NOMO-1 treated with dmso at 0.1 percent for 144 hours (cell line): ENCODE data around the gene NFE2L3.
"Not testable (repeated sequence)": the region's sequence is repeated elsewhere in the genome, so short reads cannot be mapped to it uniquely, and the experiment has no call there.

ENCODE experiments used
- DNase-seq: peaks from one replicate; lab custom pipeline; 2025; ENCODE audit not compliant: unreplicated experiment; lab: John Stamatoyannopoulos, UW

The NFE2L3 gene

DNA sequence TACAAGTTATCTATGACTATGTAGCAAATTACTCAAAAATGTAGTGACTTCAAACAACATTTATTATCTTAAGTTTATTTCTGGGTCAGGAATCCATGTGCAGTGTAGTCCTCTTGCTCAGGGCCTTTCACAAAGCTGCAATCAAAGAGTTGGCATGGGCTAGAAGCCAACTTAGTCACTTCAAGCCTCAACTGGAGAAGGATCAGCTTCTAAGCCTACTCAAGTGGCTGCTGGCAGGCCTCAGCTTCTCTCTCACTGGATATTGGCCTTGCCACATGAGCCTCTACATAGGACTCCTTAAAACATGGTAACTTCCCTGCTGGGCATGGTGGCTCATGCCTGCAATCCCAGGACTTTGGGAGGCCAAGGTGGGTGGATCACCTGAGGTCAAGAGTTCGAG is 5.0 kb upstream of the NFE2L3 start:
- no peak for DNase-seq

DNA sequence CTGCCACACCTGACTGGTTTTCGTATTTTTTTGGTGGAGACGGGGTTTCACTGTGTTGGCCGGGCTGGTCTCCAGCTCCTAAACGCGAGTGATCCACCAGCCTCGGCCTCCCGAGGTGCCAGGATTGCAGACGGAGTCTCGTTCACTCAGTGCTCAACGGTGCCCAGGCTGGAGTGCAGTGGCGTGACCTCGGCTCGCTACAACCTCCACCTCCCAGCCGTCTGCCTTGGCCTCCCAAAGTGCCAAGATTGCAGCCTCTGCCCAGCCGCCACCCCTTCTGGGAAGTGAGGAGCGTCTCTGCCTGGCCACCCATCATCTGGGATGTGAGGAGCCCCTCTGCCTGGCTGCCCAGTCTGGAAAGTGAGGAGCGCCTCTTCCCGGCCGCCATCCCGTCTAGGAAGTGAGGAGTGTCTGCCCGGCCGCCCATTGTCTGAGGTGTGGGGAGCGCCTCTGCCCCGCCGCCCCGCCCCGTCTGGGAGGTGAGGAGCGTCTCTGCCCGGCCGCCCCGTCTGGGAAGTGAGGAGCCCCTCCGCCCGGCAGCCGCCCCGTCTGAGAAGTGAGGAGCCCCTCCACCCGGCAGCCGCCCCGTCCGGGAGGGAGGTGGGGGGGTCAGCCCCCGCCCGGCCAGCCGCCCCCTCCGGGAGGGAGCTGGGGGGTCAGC is 4.2 kb upstream of the NFE2L3 start:
- not testable (repeated sequence) for DNase-seq

DNA sequence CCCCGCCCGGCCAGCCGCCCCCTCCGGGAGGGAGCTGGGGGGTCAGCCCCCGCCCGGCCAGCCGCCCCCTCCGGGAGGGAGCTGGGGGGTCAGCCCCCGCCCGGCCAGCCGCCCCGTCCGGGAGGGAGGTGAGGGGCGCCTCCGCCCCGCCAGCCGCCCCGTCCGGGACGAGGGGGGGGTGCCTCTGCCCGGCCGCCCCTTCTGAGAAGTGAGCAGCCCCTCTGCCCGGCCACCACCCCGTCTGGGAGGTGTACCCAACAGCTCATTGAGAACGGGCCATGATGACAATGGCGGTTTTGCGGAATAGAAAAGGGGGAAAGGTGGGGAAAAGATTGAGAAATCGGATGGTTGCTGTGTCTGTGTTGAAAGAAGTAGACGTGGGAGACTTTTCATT is 3.7 kb upstream of the NFE2L3 start:
- not testable (repeated sequence) for DNase-seq

DNA sequence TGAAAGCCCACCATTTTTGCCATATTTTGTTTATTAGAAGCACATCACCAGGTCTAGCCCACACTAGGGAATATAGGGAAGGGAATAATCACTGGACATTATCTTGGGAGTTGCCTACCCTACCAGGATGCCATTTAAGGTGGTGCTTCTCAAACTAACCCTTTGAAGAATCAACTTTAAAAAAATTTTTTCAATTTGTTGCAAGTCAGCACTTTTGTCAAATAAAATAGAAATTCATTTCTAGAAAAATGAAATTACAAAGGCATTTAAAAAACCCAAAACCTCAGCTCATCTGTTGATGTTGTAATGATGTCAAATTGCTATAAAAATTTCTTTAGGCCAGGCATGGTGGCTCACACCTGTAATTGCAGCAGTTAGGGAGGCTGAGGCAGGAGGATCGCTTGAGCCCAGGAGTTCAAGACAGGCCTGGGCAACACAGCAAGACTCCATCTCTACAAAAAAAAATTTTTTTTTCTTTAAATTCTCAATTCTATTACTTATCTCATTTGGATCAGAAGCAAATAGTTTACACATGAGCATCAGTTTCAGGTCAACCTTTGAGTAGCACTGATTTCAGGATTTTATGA is 2.5 kb upstream of the NFE2L3 start:
- DNase-seq: no peak

DNA sequence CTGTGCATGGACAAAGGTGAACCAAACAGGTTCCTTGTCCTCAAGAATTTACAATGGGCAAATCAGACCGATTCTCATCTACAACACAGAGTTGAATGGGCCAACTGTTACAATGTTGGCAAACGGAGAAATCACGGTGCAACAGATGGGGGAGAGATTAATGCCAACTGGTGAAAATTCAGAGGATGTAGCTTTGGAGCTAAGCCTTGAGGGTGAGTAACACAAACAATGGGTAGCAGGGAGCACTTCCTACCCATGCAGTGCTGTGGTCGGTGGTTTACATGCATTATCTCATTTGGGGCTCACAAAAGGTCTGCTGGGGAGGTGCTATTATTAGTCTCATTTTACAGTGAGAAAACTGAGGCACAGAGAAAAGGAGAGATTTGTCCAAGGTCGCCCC is 902 bp upstream of the NFE2L3 start:
- DNase-seq: no peak

DNA sequence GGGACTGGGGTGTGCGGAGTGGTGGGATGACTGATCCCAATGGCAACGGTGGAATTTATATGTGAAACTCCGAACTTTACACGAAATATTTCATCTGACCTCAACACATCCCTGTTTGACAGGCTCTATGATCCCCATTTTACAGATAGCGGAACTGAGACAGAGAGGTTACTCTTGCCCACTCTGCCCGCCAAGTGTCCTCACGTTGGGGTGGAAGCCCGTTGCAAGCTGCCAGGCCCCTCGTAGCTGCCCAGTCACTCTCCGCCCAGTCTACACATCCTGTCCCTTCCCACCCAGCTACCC is 397 bp upstream of the NFE2L3 start:
- DNase-seq: no peak

DNA sequence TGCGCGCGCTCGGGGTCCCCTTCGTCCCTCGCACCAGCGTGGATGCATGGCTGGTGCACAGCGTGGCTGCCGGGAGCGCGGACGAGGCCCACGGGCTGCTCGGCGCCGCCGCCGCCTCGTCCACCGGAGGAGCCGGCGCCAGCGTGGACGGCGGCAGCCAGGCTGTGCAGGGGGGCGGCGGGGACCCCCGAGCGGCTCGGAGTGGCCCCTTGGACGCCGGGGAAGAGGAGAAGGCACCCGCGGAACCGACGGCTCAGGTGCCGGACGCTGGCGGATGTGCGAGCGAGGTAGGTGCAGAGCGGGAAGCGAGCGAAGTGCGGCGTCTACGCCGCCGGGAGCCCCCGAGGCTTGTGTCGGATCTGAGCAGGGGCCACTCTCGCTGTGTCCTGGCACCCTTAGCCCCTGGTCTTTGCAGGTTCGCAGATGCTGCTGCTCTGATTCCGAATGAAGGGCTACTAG is 813 bp downstream of the NFE2L3 start:
- not testable (repeated sequence) for DNase-seq

DNA sequence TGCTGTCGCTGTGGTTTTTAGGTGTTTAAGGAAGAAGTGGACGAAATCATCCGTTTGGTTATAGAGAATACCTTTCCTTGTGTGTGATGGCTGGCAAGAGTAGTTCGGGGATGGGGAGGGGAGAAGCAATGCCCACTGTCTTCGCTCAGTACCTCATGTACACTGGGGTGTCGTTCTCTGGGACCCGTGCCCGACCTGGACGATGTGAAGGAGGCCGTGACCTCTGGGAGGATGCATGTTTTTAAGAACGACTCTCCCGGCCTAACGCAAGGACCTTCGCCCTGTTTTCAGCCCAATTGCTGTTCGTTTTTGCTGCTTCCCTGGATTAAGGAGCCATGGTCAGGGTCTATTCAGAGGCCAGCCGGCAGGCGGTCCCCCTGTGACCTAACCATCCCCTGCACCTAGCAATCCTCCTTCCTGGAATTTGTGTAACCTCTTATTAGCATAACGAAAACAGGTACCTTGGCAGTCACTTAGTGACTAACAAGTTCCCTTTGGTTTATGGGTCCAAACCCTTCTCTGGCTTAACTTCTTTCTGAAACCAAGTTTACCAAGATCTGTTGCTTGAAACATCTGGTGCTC is 1.3 kb downstream of the NFE2L3 start:
- DNase-seq: no peak

DNA sequence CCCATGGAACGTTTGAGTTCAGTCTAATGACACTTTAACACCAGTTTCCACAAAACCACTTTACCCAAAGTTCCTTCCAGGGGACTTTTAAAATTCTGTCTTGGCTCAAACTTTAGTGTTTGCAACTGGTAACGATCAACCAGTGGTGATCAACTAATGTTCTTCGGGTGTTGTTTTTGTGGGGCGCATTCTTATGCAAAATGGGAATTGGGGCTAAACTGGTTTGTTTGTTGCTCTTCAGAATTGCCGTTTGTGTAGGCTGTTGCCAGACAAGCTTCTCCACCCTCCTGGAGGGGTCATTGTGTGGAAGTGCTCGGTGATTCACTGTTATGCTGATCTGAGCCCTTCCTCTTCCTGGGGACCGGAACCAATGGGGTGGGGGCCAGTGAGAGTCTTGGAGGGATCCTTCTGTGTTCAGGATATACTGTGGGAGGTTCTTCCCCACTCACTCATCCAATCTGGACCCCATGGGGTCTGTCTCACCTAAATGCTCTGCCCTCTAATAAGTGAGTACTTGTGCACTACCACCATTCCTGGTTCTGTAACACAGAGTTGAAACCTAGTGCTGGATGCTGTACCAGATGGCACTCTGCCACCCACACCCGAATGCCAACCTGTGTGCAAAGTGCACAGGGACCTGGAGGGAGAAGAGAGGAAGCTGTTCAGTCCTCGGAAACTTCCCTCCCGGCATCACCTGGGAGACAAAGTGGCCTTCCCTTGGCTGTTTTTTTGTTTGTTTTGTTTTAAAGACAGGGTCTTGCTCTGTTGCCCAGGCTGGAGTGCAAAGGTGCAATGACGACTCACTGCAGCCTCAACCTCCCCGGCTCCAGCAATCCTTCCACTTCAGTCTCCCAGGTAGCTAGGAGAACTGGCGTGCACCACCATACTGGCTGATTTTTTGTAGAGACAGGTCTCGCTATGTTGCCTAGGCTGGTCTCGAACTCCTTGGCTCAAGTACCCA is 2.1 kb downstream of the NFE2L3 start:
- DNase-seq: no peak

DNA sequence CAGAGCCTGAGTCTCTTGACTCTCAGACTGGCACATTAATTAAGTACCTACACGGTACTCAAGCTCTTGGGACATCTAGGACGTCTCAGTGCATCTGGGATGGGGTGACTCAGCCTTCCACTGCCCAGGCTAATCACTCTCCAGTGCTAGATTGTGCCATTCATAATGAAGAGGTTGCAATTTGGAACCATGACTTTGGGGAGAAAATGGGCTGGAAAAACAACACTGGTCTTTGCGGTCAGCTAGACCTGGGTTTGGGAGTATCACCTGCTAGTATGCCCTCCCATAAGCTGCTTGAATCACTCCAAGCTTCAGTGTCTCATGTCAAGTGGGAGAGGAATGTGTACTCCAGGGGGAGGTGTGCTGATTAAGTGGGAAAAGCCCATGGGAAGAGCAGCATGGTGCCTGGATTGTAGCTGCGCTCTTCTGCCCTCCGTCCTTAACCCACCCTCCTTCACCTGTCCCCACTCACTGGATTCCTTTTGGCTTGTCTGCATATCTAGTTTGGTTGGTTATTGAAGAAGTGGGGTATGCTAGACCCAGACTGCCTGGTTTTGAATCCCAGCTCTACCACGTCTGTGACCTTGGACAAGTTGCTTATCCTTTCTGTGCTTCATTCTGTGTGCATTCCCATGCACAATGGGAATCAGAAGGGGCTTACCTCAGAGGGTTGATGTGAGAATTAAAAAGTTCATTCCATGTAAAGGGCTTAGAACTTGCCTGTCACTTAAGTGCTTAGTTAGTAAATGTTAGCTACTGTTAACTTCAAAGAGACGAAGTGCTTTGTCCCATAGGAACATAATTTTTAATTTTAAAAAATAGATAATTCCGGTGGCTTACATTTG is 3.8 kb downstream of the NFE2L3 start:
- no peak for DNase-seq

DNA sequence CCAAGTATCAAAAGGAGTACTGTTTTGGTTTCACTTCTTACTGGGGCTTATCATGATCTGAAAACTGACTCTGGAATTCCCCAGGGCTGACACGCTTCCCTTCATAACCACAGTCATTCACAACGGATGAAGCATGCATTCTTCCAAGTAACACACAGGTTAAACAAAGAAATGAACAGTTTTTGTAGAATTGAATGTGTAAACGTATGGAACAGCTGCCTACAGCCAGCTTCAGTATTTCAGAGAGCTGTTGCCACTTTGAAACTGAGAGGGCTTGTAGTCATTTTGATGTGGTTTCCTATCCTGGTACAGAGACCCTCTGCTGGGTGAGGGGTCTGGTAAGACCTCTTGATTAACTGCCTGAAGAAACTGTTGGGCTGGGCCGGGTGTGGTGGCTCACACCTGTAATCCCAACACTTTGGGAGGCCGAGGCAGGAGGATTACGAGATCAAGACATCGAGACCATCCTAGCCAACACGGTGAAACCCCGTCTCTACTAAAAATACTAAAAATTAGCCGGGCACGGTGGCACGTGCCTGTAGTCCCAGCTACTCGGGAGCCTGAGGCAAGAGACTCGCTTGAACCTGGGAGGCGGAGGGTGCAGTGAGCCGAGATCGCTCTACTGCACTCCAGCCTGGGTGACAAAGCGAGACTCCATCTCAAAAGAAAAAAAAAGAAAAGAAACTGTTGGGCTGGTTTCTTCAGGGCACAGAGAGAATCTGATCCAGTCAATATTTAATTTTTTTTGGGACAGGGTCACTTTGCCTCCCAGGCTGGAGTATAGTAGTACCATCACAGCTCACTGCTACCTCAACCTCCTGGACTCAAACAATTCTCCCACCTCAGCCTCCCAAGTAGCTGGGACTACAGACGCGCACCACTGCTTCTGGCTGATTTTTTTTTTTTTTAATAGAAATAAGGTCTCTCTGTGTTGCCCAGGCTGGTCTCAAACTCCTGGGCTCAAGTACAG is 4.7 kb downstream of the NFE2L3 start:
- DNase-seq: no peak

DNA sequence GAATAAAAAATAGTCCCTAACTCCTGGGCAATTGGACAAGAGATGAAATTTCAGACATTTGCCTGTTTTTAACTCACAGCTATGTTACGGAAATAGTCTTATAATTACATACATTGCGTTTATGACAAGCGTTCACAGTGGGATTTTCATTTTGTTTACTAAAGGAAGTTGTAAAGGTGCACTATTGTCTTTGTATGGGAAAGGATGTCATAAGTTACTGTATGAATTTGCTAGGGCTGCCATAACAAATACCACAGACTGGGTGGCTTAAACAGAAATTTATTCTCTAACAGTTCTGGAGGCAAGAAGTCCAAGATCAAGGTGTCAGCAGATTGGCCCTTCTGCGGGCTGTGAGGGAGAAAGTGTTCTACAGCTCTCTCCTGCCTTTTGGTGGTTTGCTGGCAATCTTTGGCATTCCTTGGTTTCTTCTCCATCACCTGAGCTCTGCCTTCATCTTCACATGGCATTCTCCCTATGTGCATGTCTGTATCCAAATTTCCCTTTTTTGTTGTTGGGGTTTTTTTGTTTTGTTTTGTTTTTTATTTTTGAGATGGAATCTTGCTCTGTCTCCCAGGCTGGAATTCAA is 5.6 kb downstream of the NFE2L3 start:
- DNase-seq: no peak

DNA sequence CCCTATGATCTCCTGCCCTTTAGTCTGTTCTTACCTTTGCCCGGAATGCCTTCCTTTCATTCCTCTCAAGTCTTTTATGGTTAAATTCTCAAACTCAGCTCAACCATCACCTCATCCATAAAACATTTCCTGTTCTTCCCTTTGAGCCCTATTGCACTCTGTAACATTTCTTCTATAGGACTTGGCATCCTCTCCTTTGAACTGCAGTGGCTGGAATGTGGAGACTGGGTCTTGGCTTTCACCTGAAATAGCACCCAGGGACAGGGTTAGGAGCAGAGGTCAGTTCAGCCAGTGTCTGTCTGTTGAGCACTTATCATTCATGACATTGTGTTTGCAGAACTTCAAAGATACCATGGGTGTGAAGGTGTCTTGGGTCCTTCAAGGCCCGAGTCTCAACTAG is 7.2 kb downstream of the NFE2L3 start:
- DNase-seq: no peak

DNA sequence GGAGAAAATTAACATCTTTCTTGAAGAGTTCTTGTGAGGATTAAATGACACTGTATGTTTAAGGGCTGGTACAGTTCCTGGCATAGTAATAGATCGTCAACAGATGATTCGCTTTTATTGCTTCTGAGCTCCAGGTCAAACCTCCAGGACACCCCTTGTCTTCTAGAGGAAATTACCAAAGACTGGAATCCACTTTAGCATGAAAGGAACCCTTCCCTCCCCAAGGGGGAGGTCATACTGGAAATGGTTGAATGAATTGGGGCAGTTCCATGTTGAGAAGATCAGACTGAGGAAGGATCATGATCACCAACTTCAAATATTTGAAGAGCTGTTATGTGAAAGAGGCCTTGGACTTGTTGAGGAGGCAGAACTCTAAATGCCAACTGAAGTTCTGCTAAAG is 8.9 kb downstream of the NFE2L3 start:
- DNase-seq: no peak

DNA sequence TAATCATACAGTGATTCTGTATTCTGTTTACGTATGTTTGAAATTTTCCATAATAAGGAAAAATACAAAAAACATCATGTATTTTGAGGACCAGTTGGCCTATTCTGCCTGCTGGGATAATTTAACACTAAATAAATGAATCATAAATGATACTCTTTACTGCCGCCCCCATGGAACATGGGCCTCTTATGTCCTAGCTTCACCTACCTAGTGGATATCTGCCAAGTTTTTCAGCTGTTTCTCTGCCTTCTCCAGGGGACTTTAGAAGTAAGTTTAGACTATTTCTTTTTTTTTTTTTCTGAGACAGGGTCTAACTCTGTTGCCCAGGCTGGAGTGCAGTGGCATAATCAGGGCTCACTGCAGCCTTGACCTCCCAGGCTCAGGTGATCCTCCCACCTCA is 10.4 kb downstream of the NFE2L3 start:
- DNase-seq: no peak

DNA sequence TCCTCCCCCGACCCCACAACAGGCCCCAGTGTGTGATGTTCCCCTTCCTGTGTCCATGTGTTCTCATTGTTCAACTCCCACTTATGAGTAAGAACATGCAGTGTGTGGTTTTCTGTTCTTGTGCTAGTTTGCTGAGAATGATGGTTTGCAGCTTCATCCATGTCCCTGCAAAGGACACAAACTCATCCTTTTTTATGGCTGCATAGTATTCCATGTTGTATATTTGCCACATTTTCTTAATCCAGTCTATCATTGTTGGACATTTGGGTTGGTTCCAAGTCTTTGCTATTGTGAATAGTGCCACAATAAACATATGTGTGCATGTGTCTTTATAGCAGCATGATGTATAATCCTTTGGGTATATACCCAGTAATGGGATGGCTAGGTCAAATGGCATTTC is 11.8 kb downstream of the NFE2L3 start:
- not testable (repeated sequence) for DNase-seq

DNA sequence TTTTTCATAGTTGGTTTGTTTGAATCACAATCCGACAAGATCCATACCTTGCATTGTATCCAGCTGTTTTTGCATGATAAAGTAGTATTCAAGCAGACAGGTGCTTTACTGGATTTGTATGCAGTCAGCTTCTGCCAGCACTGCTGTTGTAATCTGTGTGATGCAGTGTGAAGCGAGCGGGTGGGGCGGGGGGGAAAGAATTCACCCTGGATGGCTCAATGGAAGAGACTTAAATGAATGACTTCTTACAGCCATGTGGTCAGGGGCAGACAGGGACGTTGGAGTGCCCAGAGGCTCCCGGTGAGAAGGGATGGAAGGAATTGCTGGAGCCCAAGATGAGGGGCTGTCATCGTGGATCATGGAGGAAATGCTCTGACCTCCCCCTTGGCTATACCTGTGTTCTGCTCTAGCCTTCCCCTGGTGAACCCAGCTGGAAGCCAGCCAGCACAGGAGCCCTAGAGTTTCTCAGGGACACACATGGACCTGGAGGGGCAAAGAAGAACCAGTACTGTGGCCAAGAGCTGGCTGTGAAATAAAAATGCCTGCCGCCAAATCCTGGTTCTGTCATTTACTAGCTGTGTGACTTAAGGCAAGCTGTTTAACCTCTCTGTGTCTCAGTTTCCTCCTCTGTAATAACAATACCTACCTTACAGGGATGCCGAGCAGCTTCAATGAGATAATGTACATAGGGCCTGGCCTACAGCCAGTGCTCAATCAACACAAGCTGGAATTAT is 14.1 kb downstream of the NFE2L3 start:
- DNase-seq: no peak

DNA sequence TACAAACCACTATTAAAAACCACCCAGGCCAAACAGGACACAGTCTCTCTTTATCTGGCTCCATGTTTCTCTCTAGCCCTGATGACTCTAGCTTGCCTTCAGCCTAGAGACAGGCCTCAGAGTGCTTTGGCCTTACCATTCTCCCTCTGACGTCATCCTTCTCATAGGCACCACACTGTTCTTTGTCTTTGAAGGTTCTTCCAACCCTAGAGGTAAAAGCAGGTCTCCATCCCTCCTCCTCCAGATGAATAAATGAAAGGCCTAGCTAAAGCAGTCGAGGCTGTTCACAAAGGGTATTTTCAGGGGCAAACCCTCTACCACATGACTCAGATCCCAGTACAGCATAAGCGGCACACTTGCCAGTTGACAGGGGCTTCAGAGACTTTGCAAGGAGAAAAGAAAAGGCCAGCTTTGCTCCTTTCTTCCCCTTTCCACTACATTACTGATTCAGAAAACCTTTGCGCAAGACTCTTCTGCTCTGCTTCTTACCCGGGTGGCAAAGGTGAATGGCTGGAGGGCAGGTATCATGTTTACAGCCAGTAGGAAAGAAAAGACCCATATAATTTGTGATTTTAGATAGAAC is 14.8 kb downstream of the NFE2L3 start:
- DNase-seq: no peak
